ENCODE data around the gene RUNX2.

DNA sequence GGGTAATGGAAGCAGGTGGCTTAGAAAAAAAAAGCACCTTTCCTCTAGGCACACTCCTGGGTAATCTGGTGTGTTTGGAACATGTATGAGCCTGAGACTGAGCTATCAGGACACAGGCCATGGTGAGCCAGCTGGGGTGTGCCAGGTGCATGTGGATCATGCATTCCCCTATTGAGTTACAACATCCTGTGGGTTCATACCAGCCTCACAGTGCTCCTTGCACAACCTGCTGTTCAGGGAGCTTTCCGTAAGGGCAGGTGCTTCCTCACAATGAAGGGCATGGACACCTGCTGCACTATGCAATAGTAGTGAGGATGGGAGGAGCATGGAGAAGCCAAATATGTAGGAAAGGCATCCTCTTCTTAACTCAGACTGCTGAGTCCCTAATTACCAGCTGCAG is 246.8 kb downstream of the RUNX2 start:
- TF ChIP-seq, protein P1, sequence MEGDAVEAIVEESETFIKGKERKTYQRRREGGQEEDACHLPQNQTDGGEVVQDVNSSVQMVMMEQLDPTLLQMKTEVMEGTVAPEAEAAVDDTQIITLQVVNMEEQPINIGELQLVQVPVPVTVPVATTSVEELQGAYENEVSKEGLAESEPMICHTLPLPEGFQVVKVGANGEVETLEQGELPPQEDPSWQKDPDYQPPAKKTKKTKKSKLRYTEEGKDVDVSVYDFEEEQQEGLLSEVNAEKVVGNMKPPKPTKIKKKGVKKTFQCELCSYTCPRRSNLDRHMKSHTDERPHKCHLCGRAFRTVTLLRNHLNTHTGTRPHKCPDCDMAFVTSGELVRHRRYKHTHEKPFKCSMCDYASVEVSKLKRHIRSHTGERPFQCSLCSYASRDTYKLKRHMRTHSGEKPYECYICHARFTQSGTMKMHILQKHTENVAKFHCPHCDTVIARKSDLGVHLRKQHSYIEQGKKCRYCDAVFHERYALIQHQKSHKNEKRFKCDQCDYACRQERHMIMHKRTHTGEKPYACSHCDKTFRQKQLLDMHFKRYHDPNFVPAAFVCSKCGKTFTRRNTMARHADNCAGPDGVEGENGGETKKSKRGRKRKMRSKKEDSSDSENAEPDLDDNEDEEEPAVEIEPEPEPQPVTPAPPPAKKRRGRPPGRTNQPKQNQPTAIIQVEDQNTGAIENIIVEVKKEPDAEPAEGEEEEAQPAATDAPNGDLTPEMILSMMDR (IDR thresholded peaks at IDR 0.05) = no peak
- TF ChIP-seq POLR2A (IDR thresholded peaks at IDR 0.05) = no peak

Measured in uterus (tissue), 2 donors.